ENCODE results near the gene ITGB5.
"Not testable (repeated sequence)": the region's sequence is repeated elsewhere in the genome, so short reads cannot be mapped to it uniquely, and the experiment has no call there.

The ITGB5 gene

DNA sequence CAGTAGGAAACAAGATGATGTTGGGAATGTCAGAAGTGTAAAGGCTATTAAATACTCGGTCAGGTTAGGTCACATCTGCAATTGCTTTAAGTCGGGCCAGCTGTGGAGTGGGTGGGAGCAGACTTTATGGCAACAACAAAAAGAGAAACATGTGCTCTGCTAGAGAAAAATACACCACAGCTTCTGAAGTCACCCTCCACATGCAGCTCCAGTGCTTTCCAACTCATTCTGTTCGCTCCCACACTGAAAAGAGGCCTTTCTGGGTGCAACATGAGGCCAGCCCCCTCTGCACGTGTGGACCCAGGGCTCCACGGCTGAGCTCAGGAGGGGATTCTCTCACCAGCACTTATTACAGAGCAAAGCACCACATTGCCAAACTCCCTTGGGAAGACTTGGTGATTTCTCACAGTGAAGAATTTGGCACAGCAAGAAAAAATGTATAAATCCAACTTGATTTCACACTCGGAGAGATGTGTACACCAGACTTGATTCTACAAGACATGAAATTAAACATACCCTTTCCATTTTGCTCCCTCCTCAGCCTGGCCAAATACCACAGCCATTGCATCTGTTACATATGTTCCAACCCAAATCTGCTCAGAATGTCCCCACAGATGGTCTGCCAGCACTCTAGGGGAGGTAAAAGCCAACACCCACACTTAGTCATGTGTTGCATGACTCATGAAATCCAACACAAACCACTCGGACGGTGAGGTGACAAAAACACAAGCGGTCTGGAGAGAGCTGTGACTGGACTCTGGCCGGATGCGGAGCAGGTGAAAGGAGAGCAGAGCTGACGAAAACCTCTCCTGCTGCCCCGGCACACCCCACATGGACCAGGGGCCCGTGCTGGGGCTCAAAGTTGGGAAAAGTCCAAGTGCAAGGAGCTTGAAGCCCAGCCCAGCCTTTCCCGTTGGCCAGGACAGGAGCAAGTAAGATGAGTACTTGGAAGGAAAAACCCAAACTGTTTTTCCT is 74.6 kb downstream of the ITGB5 start:
- peak; percentile 53 for DNase-seq (ENCODE audit: low spot score)

- no peak for DNase-seq (ENCODE audit: low spot score)
Observed at GRCh38 chr3:124811436-124811835, 75.7 kb downstream of the ITGB5 start.

DNA sequence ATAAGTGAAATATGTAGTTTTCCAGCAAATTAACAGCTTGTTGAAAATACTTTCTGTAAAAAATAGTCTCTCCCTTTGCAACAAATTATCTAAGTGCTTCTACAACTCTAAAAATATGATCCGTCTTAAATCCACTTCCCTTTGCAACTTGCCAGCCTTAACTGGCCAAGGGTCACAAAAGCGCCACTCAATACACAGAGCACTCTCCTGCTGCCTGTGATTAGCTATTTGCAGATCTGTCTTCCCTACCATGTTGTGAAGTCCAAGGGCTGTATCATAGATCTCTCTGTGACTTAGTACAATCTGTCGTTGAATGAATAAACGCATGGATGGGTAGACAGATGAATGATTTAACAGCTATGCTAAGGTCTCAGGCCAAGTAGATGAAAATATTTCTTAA is 76.2 kb downstream of the ITGB5 start:
- DNase-seq (ENCODE audit: low spot score): peak; percentile 67

GRCh38 chr3:124809039-124809438 is 78.1 kb downstream of the ITGB5 start:
- DNase-seq (ENCODE audit: low spot score): no peak

DNA sequence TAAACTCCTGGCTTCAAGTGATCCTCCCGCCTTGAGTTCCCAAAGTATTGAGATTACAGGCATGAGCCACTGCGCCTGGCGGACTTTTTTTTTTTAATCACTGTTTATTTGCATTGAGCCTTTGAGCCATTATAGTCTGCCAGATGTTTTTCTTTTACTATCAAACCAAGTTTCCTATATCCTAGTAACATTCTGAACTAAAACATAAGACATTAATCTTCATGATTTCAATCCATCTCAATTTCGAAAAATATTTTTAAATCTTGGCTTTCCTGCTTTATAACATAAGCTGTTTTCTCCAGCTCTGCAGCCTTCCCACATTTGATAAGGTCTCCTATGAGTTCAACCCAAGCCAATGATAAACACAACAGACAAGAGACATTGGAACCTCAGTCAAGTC is 81.5 kb downstream of the ITGB5 start:
- no peak for DNase-seq (ENCODE audit: low spot score)

GRCh38 chr3:124804875-124805274 is 82.3 kb downstream of the ITGB5 start:
- no peak for DNase-seq (ENCODE audit: low spot score)

GRCh38 chr3:124802702-124803101 is 84.5 kb downstream of the ITGB5 start:
- no peak for DNase-seq (ENCODE audit: low spot score)

DNA sequence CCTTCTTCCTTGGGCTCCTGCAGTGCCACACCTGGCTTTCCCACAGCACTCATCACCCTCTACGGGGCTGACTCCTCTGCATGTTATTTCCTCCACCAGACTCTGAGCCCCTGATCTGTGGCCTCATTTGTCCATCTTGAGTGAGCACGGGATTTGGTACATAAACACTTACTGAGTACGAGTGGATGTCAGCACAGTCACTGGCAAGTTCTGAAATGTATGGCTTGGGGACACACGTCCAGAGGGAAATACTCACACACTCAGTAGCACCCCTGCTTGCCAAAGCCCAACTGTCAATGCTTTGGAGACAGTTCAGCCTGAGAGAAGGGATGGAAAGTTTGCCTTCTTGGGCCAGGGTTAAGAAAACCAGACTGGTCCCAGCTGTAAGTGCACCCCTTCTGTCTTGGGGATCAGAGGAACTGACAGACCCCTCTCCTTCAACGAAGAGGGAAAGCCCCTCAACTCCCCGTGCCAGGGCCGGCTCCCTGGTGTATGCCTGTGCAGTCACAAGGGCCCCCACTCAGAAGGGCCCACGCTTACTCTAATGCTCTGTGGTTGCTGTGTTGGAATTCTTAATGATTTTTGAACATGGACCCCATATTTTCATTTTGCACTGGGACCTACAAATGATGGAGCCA is 85.0 kb downstream of the ITGB5 start:
- no peak for DNase-seq (ENCODE audit: low spot score)

DNA sequence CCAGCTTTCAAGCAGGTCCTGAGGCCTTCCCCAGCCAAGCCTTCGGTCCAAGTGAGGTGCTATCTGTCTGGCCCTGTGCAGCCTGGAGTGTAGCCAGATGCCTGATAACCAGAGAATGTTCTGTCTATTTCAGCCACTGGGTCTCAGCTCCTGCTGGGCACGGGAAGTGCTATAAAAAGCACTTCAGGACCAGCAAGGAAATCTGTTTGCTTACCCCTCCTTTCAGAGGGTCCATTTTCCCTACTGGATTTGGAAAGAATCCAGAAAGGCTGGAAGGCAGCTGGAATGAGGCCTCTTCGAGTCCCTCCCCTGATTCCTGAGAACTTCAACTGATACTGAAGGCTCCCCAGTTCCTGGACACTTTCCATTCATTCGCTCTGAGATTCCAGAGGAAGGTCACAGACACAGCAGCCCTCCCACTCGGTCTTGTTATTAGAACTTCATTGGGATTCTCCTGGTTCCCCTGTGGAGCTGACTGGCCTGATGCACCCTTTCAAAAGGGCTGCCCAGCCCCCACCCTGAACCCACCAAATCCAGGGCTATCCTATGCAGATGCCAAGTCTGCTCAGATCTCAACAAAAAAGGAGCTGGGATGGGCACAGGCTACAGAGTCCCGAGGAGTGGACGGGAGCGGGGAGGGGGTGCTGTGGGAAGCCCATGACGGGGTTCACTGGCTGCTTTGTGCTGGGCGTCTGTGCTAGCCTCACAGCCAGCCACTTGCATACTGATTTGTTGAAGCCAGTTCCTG is 86.5 kb downstream of the ITGB5 start:
- DNase-seq (ENCODE audit: low spot score): no peak

DNA sequence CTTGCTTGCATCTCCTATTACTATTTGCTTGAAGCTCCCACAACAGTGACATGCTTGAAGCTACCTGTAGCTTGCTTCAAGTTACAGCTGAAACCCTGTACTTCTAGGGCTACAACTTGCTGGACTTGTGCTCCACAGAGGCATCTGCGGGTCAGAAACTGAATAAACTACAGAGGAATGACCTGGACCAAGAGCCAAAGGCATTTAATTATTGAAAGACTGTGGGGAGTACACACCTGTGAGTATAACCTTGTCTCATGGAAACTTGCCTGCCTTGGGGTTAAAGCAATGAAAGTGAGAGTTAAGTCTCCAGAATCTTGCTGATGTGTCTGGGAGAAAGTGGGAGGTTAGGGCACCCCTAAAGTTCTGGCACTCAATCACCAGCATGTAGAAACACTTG is 87.1 kb downstream of the ITGB5 start:
- DNase-seq (ENCODE audit: low spot score): no peak

DNA sequence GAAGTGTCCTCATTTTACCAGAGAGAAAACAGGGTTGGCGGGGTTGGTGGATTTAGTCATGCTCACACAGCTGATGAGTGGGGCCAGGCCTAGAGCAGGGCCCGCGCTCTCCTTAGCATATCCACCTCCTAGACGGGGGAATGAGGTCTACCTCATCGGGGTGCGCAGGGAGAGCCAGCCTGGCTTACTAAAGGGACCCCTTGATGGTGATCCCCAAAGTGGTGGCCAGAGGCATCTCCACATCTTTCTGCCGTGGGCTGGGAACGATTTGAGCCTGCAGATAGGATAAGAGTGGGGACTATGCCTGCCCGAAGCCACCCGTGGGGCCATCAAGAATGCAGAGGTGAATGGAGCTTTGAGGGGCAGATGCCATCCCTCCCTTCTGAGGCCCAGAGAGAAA is 87.5 kb downstream of the ITGB5 start:
- no peak for DNase-seq (ENCODE audit: low spot score)

DNA sequence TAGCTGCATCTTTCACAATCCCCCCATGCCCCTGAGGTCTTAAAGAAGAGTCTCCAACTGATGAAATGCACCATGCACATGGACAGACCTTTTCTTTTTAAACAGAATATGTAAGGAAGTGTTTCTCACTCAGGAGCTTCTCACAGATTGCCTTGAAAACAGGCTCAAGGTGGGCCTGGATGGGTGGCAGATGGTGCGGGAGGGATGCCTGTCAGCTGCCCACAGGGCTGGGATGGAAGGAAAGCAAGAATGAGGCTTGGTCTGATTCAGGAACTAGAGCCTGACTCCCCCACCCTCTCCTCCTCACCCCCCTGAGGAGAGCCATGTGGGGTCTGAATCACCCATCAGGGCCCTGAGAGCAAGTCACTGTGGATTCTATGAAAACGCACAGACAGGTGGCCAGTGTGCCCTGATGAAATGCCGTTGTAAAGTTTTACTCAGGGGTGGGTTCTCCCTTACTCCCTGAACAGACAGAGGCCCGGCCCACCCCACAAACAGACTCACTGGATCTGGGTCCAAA is 89.7 kb downstream of the ITGB5 start:
- no peak for DNase-seq (ENCODE audit: low spot score)

DNA sequence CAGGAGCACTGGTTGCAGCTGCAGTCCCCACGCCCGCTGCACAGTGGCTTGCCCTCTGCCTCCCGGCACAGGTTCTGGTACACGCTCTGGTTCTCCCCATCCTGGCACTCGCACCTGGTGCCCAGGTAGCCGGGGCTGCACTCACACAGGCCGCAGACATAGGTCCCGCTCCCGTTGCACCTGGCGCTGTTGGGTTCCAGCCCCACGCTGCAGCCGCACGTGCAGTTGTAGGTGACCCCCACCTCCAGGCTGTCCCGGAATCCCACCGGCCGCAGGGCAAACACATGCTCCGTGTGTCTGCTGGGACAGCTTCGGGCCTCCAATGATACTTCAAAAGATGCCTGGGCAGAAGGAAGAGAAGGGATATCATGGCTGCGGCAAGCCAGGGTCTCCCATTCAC is 90.7 kb downstream of the ITGB5 start:
- no peak for DNase-seq (ENCODE audit: low spot score)

GRCh38 chr3:124793054-124793739 is 94.0 kb downstream of the ITGB5 start:
- no peak for DNase-seq (ENCODE audit: low spot score)

- no peak for DNase-seq (ENCODE audit: low spot score)
Observed at GRCh38 chr3:124792341-124793040, 94.7 kb downstream of the ITGB5 start.

DNA sequence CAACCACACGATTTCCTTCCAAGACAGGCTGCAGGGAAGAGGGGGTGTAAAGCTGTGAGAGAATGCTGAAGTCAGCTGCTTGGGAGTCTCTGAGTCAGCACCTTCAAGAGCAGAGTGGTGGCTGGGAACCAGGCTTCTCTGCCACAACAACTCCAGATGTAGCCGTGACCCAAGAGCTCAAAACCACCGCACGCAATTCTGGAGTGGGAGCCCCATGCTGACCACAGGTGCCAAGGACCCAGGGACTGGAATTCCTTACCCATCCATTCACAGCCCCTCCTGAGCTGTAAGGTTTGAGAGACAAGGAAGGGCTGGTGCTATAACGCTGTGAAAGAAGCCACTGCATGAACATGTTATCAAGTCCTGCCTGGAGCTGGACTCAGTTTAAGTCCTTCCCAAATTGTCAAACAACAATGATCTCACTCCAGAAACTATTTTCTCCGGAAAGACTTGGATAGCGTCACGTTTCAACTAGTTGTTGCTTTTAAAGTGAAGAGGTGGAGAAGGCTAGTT is 95.5 kb downstream of the ITGB5 start:
- DNase-seq (ENCODE audit: low spot score): no peak

DNA sequence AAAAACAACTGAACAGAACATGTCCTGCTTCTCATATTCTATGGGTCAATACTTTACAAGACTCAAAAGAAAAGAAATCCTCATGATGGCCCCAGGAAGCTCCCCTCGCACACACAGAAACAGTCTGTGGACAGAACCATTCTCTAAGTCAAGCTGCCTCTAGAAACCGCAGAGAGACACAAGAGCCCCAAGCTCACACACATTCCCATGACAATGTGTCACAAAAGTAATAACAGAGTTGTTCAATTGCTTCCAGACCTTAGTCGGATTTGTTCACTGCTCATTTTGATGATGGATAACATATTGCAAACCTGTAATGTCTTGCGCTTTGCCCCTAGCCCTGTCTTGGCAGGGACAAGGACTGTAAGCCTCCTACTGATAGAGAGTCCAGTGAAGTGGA is 96.0 kb downstream of the ITGB5 start:
- DNase-seq (ENCODE audit: low spot score): no peak

DNA sequence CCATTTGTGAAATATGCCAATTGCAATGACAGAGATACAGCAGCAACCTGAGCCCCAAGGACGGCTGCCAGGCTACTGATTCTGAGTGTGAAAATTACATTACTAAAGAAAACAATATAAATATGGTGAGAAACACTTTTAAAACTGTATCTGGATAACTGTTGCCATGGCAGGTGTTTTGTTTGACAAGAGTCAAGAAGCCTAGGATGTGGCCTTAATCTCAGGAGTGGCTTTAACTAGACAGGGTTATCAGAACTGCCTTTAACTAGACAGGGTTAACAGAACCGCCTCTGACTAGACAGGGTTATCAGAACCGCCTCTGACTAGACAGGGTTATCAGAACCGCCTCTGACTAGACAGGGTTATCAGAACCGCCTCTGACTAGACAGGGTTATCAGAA is 98.1 kb downstream of the ITGB5 start:
- not testable (repeated sequence) for DNase-seq (ENCODE audit: low spot score)

DNA sequence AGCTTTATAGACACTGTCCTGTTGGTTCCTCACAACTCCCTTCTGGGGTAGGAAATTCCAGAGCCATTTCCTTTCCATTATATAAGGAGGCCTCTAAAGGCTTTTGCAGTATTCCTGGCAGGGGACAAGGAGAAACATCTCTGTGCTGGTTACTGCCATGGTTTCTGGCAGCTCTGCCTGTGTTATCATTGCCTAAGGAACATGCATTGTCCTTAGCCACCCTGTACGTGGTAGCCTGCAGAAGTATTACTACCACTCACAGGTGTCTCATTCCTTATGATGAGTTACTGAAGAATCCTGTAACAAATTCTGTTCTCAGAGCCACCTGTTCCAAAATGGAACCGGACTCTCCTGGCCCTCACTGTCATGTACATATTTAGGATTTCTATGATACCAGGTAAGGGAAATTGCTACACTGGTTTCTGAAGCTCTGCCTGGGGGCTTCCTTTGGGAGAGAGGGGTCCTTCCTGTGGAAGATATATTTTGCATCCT is 98.9 kb downstream of the ITGB5 start:
- no peak for DNase-seq (ENCODE audit: low spot score)

GRCh38 chr3:124787476-124788195 is 99.5 kb downstream of the ITGB5 start:
- DNase-seq (ENCODE audit: low spot score): no peak

Measured in HuH-7 (cell line).